Urinary bladder (tissue), 4 donors: ENCODE measurements around the gene GALNT14. TPM values are rescaled to one million over a fixed set of nuclear protein-coding genes. Genes with fewer than 3 reads are reported as not detected.

ENCODE experiments used
- DNase-seq: peaks from one replicate; pipeline ENCODE4 v3.0.0-alpha.2; 2015; ENCODE audit errors: extremely low spot score
- H3K27ac ChIP-seq: one replicate; pipeline ENCODE4 v1.5.1; 2013; ENCODE audit warnings: low read depth, mild to moderate bottlenecking, moderate library complexity
- H3K36me3 ChIP-seq: one replicate; pipeline ENCODE4 v1.6.1; 2013; ENCODE audit warnings: mild to moderate bottlenecking, moderate library complexity; ENCODE audit not compliant: insufficient read depth
- H3K4me1 ChIP-seq: one replicate; pipeline ENCODE4 v1.6.1; 2013; ENCODE audit warnings: mild to moderate bottlenecking, moderate library complexity; ENCODE audit not compliant: insufficient read depth
- H3K4me3 ChIP-seq: one replicate; pipeline ENCODE4 v1.5.1; 2013; ENCODE audit warnings: low read depth, low read length
- WGBS: extraction: QIAGEN DNeasy Blood & Tissue Kit; methylation state at CpG from one replicate; pipeline ENCODE4 v1.1.7; 2013; 5-methylcytosine and 5-hydroxymethylcytosine counted together
- polyA plus RNA-seq: library from polyadenylated mRNA; stranded (reverse); fragments of 200-250 nt; gene quantifications from one replicate; pipeline ENCODE4 v1.2.3, GENCODE V29; 2013
- total RNA-seq: library from RNA; depleted of rRNA; stranded (reverse); fragments of >200 nt; gene quantifications from one replicate; pipeline ENCODE4 v1.2.3, GENCODE V29; 2014
- donor health status: healthy with polysubstance abuse.
- donor health status: healthy.

The GALNT14 gene
- total and polyA plus RNA-seq, 2 donors = 1.1 to 2.9 TPM

- Histone ChIP-seq H3K4me1 (no peaks in the 10 kb centered on the region), H3K36me3 (no peaks in the 10 kb centered on the region), H3K27ac (no peak overlapping the region), H3K4me3 (no peak overlapping the region)
- WGBS = 80% methylated on average over 2 of the region's 2 CpGs
- DNase-seq = no peak
These were observed 48.6 kb downstream of the GALNT14 start for GRCh38 chr2:31089645-31090044.

DNA sequence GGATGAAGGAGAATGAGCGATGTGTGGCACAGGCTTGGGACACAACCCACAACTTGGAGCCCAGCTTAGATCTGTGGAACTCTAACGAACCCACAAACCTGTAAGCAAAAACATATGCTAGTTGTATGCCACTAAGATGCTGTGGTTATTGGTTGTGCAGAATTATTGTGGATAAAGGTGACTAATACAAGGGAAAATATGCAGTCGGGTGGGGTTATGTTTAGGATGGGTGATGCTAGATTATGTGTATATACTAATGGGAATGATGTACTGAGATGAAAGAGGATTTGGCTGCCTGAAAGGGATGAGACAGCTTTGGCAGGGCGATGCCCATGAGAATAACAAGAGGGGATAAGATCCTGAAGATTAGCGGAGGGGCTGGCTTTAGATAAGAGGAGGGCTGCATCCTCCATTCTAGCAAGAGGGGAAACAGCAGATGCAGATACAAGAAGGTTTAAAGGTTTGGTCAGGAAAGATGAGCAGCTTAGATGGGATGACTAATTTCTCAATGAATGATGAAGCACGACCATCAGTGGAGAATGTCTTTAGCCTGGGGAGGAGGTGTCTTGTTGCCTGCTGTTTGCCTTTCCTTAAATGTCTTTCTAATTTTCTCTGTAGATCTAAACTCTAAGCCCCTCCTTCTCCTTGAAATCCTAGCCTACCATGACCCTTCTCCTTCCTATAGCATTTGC is 49.6 kb downstream of the GALNT14 start:
- 70% methylated on average over 6 of the region's 6 CpGs for WGBS
- Histone ChIP-seq H3K4me1 (no peaks in the 10 kb centered on the region), H3K27ac (no peak overlapping the region), H3K4me3 (no peak overlapping the region), H3K36me3 (no peaks in the 10 kb centered on the region)
- no peak for DNase-seq

DNA sequence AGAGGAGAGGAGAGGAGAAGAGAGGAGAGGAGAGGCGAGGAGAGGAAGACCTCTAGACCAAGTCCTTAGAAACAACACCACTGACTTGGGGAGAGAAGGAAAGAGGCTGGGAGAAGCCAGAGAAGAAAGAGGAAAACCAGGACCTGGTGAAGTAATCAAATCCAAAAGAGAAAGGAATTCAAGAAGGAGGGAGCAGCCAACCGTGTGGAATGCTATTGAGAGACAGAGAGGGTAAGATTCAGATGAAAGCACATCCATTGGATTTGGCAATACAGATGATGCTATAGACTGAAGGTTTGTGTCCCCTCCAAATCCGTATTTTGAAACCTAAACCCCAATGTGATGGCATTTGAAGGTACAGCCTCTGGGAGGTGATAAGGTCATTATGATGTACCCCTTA is 50.7 kb downstream of the GALNT14 start:
- DNase-seq = no peak
- Histone ChIP-seq H3K36me3 (no peaks in the 10 kb centered on the region), H3K4me3 (no peak overlapping the region), H3K4me1 (no peaks in the 10 kb centered on the region), H3K27ac (no peak overlapping the region)
- 79% methylated on average over 3 of the region's 3 CpGs for WGBS

DNA sequence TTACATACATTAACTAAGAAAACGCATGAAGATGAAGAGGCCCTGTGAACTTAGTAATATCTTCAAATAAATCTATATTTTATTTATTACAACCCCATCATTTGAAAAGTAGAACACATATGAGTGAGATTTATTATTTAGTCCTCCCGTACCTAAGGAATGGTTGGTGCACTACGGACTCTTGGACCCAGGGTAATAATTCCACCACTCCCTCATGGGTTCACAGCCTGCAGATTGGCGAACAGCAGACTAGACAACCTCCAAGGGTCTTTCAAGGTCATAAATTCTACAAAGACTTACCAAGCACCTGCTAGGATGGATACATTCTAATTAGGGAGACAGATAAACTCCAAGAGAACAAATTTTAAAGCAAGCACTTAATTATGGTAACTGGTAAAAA is 51.6 kb downstream of the GALNT14 start:
- DNase-seq = no peak
- Histone ChIP-seq H3K4me3 (no peak overlapping the region), H3K4me1 (no peaks in the 10 kb centered on the region), H3K36me3 (no peaks in the 10 kb centered on the region), H3K27ac (no peak overlapping the region)
- 76% methylated on average over 4 of the region's 4 CpGs for WGBS

- no peak for DNase-seq
- no peak overlapping the region for H3K4me3 ChIP-seq
These were observed 54.8 kb downstream of the GALNT14 start for GRCh38 chr2:31083234-31083993.

GRCh38 chr2:31082002-31082401 is 56.2 kb downstream of the GALNT14 start:
- 84% methylated on average over 2 of the region's 2 CpGs for WGBS
- no peaks in the 10 kb centered on the region for H3K4me1 ChIP-seq
- DNase-seq = no peak
- H3K27ac ChIP-seq = no peak overlapping the region
- no peak overlapping the region for H3K4me3 ChIP-seq
- H3K36me3 ChIP-seq = no peaks in the 10 kb centered on the region

More at GRCh38 chr2:31083234-31083993, 54.8 kb downstream of the GALNT14 start:
- no peak overlapping the region for H3K27ac ChIP-seq
- H3K4me1 ChIP-seq = no peaks in the 10 kb centered on the region
- 69% methylated on average over 13 of the region's 13 CpGs for WGBS
- H3K36me3 ChIP-seq = no peaks in the 10 kb centered on the region

DNA sequence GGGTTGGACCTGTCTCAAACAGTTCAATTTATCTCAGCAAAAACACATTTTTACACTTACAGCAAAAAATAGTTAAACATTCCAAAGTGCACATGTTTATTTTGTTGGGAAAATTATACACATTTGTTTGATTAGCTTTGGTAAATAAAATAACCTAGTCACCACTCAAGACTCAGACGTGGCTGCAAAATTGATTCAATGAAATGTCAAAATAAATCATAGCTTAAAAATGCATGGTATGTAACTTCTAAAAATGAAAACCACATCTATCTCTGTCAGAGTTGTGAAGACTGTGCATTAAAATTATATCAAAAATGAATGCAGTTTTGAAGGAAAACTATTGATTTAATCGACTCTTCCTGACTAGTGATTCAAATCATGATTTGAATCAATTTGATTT is 56.7 kb downstream of the GALNT14 start:
- Histone ChIP-seq H3K4me1 (no peaks in the 10 kb centered on the region), H3K4me3 (no peak overlapping the region), H3K36me3 (no peaks in the 10 kb centered on the region), H3K27ac (no peak overlapping the region)
- WGBS = 55% methylated on average over 2 of the region's 2 CpGs
- DNase-seq = no peak

- WGBS = 76% methylated on average over 1 of the region's 1 CpG
- no peak for DNase-seq
- H3K4me1 ChIP-seq = no peaks in the 10 kb centered on the region
- H3K4me3 ChIP-seq = no peak overlapping the region
- no peak overlapping the region for H3K27ac ChIP-seq
- no peaks in the 10 kb centered on the region for H3K36me3 ChIP-seq
These were observed 57.9 kb downstream of the GALNT14 start for GRCh38 chr2:31080361-31080760.

- Histone ChIP-seq H3K36me3 (no peaks in the 10 kb centered on the region), H3K27ac (no peak overlapping the region), H3K4me3 (no peak overlapping the region), H3K4me1 (no peaks in the 10 kb centered on the region)
- no peak for DNase-seq
- 58% methylated on average over 5 of the region's 5 CpGs for WGBS
These were observed 58.6 kb downstream of the GALNT14 start for GRCh38 chr2:31079665-31080064.

DNA sequence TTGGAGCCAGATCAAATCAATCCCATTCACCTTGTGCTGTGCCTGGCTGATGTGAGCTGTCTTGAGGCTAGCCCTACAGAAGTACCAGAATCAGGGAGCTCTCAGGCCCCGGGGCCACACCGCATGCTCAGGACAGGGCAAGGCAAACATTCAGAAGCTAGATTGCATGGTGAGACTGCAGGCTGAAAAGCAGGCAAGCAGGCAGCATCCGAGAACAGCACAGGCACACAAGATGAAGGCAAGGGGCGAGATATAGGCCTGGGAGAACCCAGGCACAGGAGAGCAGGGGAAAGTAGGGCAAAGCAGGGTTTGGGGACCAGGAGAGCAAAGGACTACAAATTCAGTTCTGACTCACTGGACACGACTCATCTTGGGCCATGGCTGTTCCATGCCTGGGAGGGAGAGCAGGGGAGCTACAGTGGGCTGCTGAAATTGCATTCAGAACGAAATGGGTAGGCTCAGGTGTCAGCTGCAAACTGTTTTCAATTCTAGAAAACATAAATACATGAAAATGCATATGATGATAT is 59.6 kb downstream of the GALNT14 start:
- H3K36me3 ChIP-seq = no peaks in the 10 kb centered on the region
- H3K4me1 ChIP-seq = no peaks in the 10 kb centered on the region
- WGBS = 67% methylated on average over 6 of the region's 6 CpGs
- no peak overlapping the region for H3K4me3 ChIP-seq
- H3K27ac ChIP-seq = no peak overlapping the region
- DNase-seq = no peak

- 72% methylated on average over 4 of the region's 4 CpGs for WGBS
- Histone ChIP-seq H3K27ac (no peak overlapping the region), H3K4me3 (no peak overlapping the region), H3K4me1 (no peaks in the 10 kb centered on the region), H3K36me3 (no peaks in the 10 kb centered on the region)
- no peak for DNase-seq
These were observed 60.2 kb downstream of the GALNT14 start for GRCh38 chr2:31078011-31078410.

GRCh38 chr2:31075941-31076590 is 62.2 kb downstream of the GALNT14 start:
- no peaks in the 10 kb centered on the region for H3K36me3 ChIP-seq
- 73% methylated on average over 6 of the region's 6 CpGs for WGBS

GRCh38 chr2:31075431-31075830 is 62.8 kb downstream of the GALNT14 start:
- Histone ChIP-seq H3K36me3 (no peaks in the 10 kb centered on the region), H3K4me1 (no peaks in the 10 kb centered on the region), H3K27ac (no peak overlapping the region), H3K4me3 (no peak overlapping the region)
- WGBS = 23% methylated on average over 7 of the region's 7 CpGs
- DNase-seq = no peak

More at GRCh38 chr2:31075941-31076590, 62.2 kb downstream of the GALNT14 start:
- Histone ChIP-seq H3K4me3 (no peak overlapping the region), H3K27ac (no peak overlapping the region), H3K4me1 (no peaks in the 10 kb centered on the region)
- DNase-seq = no peak

GRCh38 chr2:31071741-31072140 is 66.5 kb downstream of the GALNT14 start:
- no peak overlapping the region for H3K4me3 ChIP-seq
- no peaks in the 10 kb centered on the region for H3K4me1 ChIP-seq
- 66% methylated on average over 6 of the region's 6 CpGs for WGBS
- DNase-seq = no peak
- no peaks in the 10 kb centered on the region for H3K36me3 ChIP-seq
- no peak overlapping the region for H3K27ac ChIP-seq
